ENCODE results near the gene EBI3.
"Not testable (repeated sequence)": the region's sequence is repeated elsewhere in the genome, so short reads cannot be mapped to it uniquely, and the experiment has no call there.

The EBI3 gene

GRCh38 chr19:4199699-4200293 lies 29.5 kb upstream of the EBI3 start:
- no peak overlapping the region for H3K27ac ChIP-seq
- DNase-seq (ENCODE audit: low read depth, low spot score): no peak

- no peak overlapping the region for H3K27ac ChIP-seq
- DNase-seq (ENCODE audit: low read depth, low spot score): no peak
Observed at GRCh38 chr19:4200940-4201542, 28.3 kb upstream of the EBI3 start.

GRCh38 chr19:4201798-4202197 lies 27.5 kb upstream of the EBI3 start:
- no peak overlapping the region for H3K27ac ChIP-seq
- DNase-seq (ENCODE audit: low read depth, low spot score): no peak

- no peak overlapping the region for H3K27ac ChIP-seq
- DNase-seq (ENCODE audit: low read depth, low spot score): no peak
Observed at GRCh38 chr19:4206818-4207484, 22.4 kb upstream of the EBI3 start.

- DNase-seq (ENCODE audit: low read depth, low spot score): no peak
- H3K27ac ChIP-seq: no peak overlapping the region
Observed at GRCh38 chr19:4208385-4209094, 20.8 kb upstream of the EBI3 start.

- no peak for DNase-seq (ENCODE audit: low read depth, low spot score)
- H3K27ac ChIP-seq: no peak overlapping the region
Observed at GRCh38 chr19:4210166-4210731, 19.1 kb upstream of the EBI3 start.

- no peak for DNase-seq (ENCODE audit: low read depth, low spot score)
- H3K27ac ChIP-seq: no peak overlapping the region
Observed at GRCh38 chr19:4213116-4213515, 16.2 kb upstream of the EBI3 start.

- H3K27ac ChIP-seq: no peak overlapping the region
- DNase-seq (ENCODE audit: low read depth, low spot score): no peak
Observed at GRCh38 chr19:4215807-4216206, 13.5 kb upstream of the EBI3 start.

- no peak overlapping the region for H3K27ac ChIP-seq
- no peak for DNase-seq (ENCODE audit: low read depth, low spot score)
Observed at GRCh38 chr19:4216846-4217245, 12.5 kb upstream of the EBI3 start.

- H3K27ac ChIP-seq: no peak overlapping the region
- no peak for DNase-seq (ENCODE audit: low read depth, low spot score)
Observed at GRCh38 chr19:4217429-4218264, 11.7 kb upstream of the EBI3 start.

- H3K27ac ChIP-seq; DNase-seq (ENCODE audit: low read depth, low spot score): not testable (repeated sequence)
Observed at GRCh38 chr19:4218523-4218922, 10.8 kb upstream of the EBI3 start.

GRCh38 chr19:4220188-4220587 lies 9.1 kb upstream of the EBI3 start:
- no peak overlapping the region for H3K27ac ChIP-seq
- DNase-seq (ENCODE audit: low read depth, low spot score): no peak

- no peak for DNase-seq (ENCODE audit: low read depth, low spot score)
- no peak overlapping the region for H3K27ac ChIP-seq
Observed at GRCh38 chr19:4224470-4224869, 4.9 kb upstream of the EBI3 start.

- H3K27ac ChIP-seq: no peak overlapping the region
- no peak for DNase-seq (ENCODE audit: low read depth, low spot score)
Observed at GRCh38 chr19:4225885-4226284, 3.4 kb upstream of the EBI3 start.

- DNase-seq (ENCODE audit: low read depth, low spot score): no peak
- H3K27ac ChIP-seq: no peak overlapping the region
Observed at GRCh38 chr19:4227771-4228170, 1.6 kb upstream of the EBI3 start.

- no peak for DNase-seq (ENCODE audit: low read depth, low spot score)
- no peak overlapping the region for H3K27ac ChIP-seq
Observed at GRCh38 chr19:4228765-4229178, 551 bp upstream of the EBI3 start.

GRCh38 chr19:4230237-4230636 lies 914 bp downstream of the EBI3 start:
- not testable (repeated sequence) for H3K27ac ChIP-seq; DNase-seq (ENCODE audit: low read depth, low spot score)

- not testable (repeated sequence) for DNase-seq (ENCODE audit: low read depth, low spot score); H3K27ac ChIP-seq
Observed at GRCh38 chr19:4231521-4231920, 2.2 kb downstream of the EBI3 start.

GRCh38 chr19:4232139-4232538 lies 2.8 kb downstream of the EBI3 start:
- DNase-seq (ENCODE audit: low read depth, low spot score); H3K27ac ChIP-seq: not testable (repeated sequence)
